Astrocyte (in vitro differentiated cells and primary cell): Measurements from ENCODE around the gene ZNF346.

Source experiments
- CTCF ChIP-seq: IDR thresholded peaks from 2 replicates; pipeline ENCODE4 v1.5.1; 2011; ENCODE audit warnings: low read depth, mild to moderate bottlenecking, inconsistent platforms, low read length, moderate library complexity; ENCODE audit not compliant: insufficient read depth
- EZH2 ChIP-seq: IDR thresholded peaks from 2 replicates; pipeline ENCODE4 v1.6.1; 2012; ENCODE audit warnings: mild to moderate bottlenecking, low read length, inconsistent platforms; ENCODE audit not compliant: insufficient read depth

GRCh38 chr5:176998828-176999227 is 23.7 kb upstream of the ZNF346 start:
- TF ChIP-seq CTCF = no peak
- TF ChIP-seq EZH2 = no peak
